C4-2B (cell line): ENCODE data around the gene EPGN.

Experiments used
- CTCF ChIP-seq: fragments of 450-650 bp; conservative IDR thresholded peaks from 2 replicates; pipeline ENCODE4 v1.5.1; 2017; ENCODE audit warnings: mild to moderate bottlenecking
- ZFX ChIP-seq: fragments of 450-650 bp; IDR thresholded peaks from 2 replicates; pipeline ENCODE4 v1.6.1; 2017

GRCh38 chr4:74305000-74305399 lies 3.3 kb upstream of the EPGN start:
- no peak for TF ChIP-seq CTCF
- no peak for TF ChIP-seq ZFX
